ENCODE results near the gene IL1RAPL1.

DNA sequence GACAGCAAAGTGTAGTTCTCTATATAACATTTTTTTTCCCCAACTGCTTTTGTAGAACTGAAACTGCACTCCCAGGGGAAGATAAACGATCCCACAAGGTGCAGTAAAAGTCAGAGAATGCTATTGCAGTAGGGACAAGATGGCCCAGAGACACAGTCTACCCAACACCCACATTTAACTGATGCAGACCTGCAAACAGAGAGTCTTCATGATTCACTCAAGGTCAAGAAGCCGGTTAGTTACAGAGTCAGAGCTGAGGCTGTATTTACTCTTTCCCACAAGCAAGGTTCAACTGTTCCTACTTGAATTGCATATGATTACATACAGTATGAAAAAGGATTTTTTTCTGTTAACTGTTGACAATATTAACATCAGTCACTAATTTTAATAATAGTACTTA, 654.6 kb downstream of the IL1RAPL1 start:
- TF ChIP-seq POLR2AphosphoS5 (IDR thresholded peaks at IDR 0.05; ENCODE audit: low read depth, low read length) (no peak), TAF1 (IDR thresholded peaks at IDR 0.05; ENCODE audit: borderline replicate concordance, insufficient read depth, low read length) (no peak), SIN3A (IDR thresholded peaks at IDR 0.05; ENCODE audit: borderline replicate concordance, insufficient read depth, low read length) (no peak)
- TF ChIP-seq, protein P1, sequence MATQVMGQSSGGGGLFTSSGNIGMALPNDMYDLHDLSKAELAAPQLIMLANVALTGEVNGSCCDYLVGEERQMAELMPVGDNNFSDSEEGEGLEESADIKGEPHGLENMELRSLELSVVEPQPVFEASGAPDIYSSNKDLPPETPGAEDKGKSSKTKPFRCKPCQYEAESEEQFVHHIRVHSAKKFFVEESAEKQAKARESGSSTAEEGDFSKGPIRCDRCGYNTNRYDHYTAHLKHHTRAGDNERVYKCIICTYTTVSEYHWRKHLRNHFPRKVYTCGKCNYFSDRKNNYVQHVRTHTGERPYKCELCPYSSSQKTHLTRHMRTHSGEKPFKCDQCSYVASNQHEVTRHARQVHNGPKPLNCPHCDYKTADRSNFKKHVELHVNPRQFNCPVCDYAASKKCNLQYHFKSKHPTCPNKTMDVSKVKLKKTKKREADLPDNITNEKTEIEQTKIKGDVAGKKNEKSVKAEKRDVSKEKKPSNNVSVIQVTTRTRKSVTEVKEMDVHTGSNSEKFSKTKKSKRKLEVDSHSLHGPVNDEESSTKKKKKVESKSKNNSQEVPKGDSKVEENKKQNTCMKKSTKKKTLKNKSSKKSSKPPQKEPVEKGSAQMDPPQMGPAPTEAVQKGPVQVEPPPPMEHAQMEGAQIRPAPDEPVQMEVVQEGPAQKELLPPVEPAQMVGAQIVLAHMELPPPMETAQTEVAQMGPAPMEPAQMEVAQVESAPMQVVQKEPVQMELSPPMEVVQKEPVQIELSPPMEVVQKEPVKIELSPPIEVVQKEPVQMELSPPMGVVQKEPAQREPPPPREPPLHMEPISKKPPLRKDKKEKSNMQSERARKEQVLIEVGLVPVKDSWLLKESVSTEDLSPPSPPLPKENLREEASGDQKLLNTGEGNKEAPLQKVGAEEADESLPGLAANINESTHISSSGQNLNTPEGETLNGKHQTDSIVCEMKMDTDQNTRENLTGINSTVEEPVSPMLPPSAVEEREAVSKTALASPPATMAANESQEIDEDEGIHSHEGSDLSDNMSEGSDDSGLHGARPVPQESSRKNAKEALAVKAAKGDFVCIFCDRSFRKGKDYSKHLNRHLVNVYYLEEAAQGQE (IDR thresholded peaks at IDR 0.05; ENCODE audit: insufficient read depth in 1 of 2, low read depth in 2 of 2, low read length in 2 of 2): no peak

Data from PFSK-1 (cell line).